ENCODE results near the gene CHL1.

CHL1 gene, protein sequence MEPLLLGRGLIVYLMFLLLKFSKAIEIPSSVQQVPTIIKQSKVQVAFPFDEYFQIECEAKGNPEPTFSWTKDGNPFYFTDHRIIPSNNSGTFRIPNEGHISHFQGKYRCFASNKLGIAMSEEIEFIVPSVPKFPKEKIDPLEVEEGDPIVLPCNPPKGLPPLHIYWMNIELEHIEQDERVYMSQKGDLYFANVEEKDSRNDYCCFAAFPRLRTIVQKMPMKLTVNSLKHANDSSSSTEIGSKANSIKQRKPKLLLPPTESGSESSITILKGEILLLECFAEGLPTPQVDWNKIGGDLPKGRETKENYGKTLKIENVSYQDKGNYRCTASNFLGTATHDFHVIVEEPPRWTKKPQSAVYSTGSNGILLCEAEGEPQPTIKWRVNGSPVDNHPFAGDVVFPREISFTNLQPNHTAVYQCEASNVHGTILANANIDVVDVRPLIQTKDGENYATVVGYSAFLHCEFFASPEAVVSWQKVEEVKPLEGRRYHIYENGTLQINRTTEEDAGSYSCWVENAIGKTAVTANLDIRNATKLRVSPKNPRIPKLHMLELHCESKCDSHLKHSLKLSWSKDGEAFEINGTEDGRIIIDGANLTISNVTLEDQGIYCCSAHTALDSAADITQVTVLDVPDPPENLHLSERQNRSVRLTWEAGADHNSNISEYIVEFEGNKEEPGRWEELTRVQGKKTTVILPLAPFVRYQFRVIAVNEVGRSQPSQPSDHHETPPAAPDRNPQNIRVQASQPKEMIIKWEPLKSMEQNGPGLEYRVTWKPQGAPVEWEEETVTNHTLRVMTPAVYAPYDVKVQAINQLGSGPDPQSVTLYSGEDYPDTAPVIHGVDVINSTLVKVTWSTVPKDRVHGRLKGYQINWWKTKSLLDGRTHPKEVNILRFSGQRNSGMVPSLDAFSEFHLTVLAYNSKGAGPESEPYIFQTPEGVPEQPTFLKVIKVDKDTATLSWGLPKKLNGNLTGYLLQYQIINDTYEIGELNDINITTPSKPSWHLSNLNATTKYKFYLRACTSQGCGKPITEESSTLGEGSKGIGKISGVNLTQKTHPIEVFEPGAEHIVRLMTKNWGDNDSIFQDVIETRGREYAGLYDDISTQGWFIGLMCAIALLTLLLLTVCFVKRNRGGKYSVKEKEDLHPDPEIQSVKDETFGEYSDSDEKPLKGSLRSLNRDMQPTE (N-terminal part only)

GRCh38 chr3:196311-197148, at the start of gene CHL1:
TSS of gene CHL1 (plus strand) at chr3:196763. CDS start at chr3:319777, 123,014 bp downstream.
- no peak for DNase-seq (ENCODE audit: low read depth in 3 of 3, low spot score in 1 of 3)

GRCh38 chr3:151614-152189, 44.9 kb upstream of the CHL1 start:
- no peak for DNase-seq (ENCODE audit: low read depth in 3 of 3, low spot score in 1 of 3)

DNA sequence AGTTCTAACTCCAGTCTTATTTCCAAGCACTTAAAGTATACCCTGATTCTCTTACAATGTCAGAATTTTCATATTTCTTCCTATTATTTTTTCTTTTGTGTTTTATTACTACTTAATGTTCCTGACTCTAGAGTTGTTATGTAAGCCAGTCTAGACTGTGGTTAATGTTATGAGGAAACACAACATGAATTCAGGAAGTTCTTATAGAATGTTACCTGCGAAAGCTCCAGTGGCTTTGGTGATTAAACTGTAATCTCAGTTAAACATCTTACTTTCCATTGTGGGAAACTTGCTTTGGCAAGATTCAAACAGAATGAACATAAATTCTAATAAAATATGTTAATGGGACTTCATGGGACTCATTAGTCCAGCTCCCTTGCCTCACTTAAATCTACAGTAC, 36.6 kb upstream of the CHL1 start:
- no peak for DNase-seq (ENCODE audit: low read depth in 3 of 3, low spot score in 1 of 3)

DNA sequence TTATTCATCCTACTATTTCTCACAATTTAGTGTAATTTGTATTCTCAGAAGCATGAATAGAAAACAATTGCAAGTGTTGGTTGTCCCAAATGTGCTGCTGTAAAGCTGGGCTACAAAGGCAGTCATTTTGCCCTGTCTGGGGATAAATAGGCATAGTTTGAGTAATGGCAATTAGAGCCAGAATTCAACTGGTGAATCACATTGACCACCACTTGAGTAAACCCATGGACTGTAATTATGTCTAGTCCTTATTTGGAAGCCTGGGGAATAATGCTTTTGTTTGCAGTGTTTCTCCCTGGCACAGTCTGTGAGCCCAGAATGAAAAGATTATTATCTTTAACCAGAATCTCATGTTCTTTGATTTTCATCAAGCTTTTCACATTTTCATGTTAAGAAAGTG, 30.5 kb upstream of the CHL1 start:
- DNase-seq (ENCODE audit: low read depth in 3 of 3, low spot score in 1 of 3) = no peak

DNA sequence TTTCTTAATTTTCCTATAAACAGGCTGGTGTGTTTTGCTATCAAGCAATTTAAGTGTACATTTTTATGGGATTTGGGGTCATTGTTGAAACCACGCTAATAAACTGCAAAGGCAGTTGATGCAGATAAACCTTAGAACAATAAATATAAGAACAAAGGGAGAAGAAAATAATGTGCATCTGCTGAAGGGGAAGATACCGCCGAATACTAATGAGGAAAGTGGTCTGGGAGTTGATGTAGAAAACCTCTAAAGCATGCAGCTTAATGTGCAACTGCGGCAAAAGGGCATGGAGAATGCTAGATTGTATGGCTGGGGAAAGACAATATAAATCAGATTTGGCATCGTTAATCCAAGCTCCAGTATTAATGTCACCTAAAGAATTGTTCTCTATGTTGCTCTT, 29.8 kb upstream of the CHL1 start:
- DNase-seq (ENCODE audit: low read depth in 3 of 3, low spot score in 1 of 3) = no peak

- DNase-seq (ENCODE audit: low read depth in 3 of 3, low spot score in 1 of 3) = no peak
Measured at GRCh38 chr3:173886-174285, 22.7 kb upstream of the CHL1 start.

- no peak for DNase-seq (ENCODE audit: low read depth in 3 of 3, low spot score in 1 of 3)
Measured at GRCh38 chr3:184976-185375, 11.6 kb upstream of the CHL1 start.

DNA sequence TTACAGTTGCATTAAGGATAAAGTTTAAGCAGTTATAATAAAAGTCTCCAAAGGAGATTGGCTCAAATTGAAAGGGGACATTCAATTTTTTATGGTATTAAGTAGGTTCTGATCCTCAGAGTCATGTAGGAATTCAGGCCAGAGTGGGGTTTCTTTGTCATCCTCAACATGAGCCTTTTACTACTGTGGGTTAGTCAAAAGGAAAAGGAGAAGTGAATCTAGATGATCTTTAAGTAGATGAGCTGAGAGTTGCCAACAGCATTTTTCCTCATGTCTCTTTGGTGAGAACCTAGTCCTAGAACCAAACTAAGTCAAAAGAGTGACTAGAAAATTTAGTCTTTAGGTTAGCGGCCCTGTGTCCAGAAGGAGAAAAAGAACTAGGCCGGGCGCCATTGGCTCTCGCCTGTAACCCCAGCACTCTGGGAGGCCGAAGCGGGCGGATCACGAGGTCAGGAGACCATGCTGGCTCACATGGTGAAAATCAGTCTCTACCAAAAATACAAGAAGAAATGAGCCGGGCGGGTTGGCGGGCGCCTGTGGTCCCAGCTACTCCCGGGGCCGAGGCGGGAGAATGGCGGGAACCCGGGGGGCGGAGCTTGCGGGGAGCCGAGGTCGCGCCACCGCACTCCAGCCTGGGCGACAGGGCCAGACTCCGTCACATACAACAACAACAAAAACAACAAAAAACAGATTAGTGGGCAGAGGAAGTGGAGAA, 4.2 kb upstream of the CHL1 start:
- DNase-seq (ENCODE audit: low read depth in 3 of 3, low spot score in 1 of 3) = no peak

- no peak for DNase-seq (ENCODE audit: low read depth in 3 of 3, low spot score in 1 of 3)
Measured at GRCh38 chr3:194001-194400, 2.6 kb upstream of the CHL1 start.

- no peak for DNase-seq (ENCODE audit: low read depth in 3 of 3, low spot score in 1 of 3)
Measured at GRCh38 chr3:194421-194820, 2.1 kb upstream of the CHL1 start.

- DNase-seq (ENCODE audit: low read depth in 3 of 3, low spot score in 1 of 3) = no peak
Measured at GRCh38 chr3:195666-196065, 897 bp upstream of the CHL1 start.

DNA sequence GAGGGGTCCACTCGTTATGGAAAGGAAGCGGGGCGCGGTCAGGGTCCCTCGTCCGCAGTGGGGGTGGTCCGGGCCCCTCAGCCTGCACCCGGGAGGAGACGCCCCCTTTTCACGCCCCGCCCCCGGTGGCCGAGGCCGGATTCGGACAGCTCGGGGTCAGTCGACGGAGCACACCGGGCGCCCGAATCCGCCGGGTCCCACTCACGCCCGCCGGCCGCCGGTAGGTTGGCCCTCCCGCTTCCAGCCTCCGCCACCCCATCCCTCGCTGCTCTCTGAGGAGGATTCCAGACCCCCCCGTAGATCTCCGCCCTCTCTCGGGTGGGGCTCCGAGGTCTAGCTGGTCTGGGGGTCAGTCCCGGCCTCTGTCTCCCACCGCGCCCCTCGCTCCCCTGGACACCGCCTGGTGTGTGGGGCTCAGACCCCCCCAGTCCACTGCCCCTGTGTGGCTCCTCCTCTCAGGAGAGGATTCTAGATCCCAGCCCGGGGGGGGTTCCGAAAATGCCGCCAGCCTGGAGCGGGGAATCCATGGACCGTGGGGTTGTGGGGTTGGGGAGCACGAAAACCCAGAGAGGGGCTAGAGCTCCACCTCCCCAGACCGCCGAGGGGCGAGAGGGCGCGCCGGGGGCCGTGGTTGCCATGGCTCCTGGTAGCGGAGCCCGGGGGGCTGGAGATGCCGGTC, 725 bp downstream of the CHL1 start:
- no peak for DNase-seq (ENCODE audit: low read depth in 3 of 3, low spot score in 1 of 3)

- DNase-seq (ENCODE audit: low read depth in 3 of 3, low spot score in 1 of 3) = no peak
Measured at GRCh38 chr3:197828-198491, 1.4 kb downstream of the CHL1 start.

GRCh38 chr3:199835-200234, 3.3 kb downstream of the CHL1 start:
- no peak for DNase-seq (ENCODE audit: low read depth in 3 of 3, low spot score in 1 of 3)

- DNase-seq (ENCODE audit: low read depth in 3 of 3, low spot score in 1 of 3) = no peak
Measured at GRCh38 chr3:200758-201325, 4.3 kb downstream of the CHL1 start.

DNA sequence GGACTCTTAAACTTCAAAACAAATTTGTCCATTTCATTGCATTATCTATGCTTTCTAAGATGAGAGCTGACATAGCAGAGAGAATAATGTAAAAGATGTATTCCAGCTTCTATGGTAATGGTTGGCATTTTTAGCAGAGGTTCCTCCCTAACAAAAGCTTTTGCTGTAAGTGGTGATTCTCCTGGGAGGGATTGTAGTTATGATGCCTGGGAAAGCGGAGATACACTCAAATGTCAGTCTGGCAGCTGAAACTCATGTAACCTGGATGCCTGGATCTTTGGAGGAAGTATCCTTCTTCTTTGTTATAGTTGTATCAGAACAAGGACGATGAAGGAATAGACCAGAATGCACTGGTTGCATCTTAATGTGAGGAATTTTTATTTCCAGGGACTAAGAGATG, 7.5 kb downstream of the CHL1 start:
- no peak for DNase-seq (ENCODE audit: low read depth in 3 of 3, low spot score in 1 of 3)

- no peak for DNase-seq (ENCODE audit: low read depth in 3 of 3, low spot score in 1 of 3)
Measured at GRCh38 chr3:207973-208372, 11.4 kb downstream of the CHL1 start.

DNA sequence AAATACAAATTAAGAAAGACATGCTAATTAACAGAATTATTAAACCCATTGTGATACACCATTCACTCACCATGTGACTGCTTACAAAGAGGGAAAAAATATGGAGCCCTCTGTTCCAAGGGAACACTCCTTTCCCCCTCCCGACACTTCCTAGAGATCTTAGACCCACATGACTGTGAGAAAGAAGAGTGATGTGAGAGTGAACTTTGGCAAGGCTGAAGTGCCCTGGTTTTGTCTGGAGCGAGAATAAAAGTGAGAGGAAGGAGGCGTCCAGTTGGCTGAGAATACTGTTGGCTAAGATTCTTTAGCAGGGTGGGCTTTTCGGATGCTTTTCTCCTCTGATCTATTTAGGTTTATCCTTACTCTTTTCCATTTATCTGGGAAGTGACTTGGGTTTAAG, 14.1 kb downstream of the CHL1 start:
- no peak for DNase-seq (ENCODE audit: low read depth in 3 of 3, low spot score in 1 of 3)
